Stimulated activated CD4-positive, alpha-beta T cell treated with anti-CD3 and anti-CD28 coated beads, Interleukin-15, amount 100 ng/mL, for 48 hours (primary cell): ENCODE measurements around the gene CXCL10.
"Not testable (repeated sequence)": the region's sequence is repeated elsewhere in the genome, so short reads cannot be mapped to it uniquely, and the experiment has no call there.

Source experiments
- DNase-seq, 2 donors: peaks; one replicate each; pipeline ENCODE4 v3.0.0-alpha.2; 2020; ENCODE audit warnings: low read depth in 2 of 2

CXCL10 gene

GRCh38 chr4:76023389-76023788 is at the start of gene CXCL10:
CXCL10 (minus strand) TSS chr4:76023497; CDS start chr4:76023431, 66 bp downstream.
- no peak for DNase-seq

DNA sequence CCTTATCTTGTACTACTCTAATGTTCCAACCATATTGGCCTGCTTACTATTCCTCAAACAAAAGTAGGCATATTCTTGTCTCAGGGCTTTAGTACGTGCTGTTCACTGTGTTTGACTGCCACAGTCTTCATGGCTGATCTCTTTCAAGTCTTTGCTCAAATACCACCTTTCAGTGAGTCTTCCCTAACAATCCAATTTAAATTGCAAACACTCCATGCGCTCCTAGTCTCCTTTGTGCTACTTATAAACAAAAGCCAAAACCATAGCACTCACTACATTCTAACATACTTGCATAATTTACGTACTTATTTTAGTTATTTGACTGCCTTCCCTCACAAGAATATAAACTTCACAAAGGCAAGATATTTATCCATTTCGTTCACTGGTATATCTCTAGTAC is 49.5 kb upstream of the CXCL10 start:
- no peak for DNase-seq

DNA sequence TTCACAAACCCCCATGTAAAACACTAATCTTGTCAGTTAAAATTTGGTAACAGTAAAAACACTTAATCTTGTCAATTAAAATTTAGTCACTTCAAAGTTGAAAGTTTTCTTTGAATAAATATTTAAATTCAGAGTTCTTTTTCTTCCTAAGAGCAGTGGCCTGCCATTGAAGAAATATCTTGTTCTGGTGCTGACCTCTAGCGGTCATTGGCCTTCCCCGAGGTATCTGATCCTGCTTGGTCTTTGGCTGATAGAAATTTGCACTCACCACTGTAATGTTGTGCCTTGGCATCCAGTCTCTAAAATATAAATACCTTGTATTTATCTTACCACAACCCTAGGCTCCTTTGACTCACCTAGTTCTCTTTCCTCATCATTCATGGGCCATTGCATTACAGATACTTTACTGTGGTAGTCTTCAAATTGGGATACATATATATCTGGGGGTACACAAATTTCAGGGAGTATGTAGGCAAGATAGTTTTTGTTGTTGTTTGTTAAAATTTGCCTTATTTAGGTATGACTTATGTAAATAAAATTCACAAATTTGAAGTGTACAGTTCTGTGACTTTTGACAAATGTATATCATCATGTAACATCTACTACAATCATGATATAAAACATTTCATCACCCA is 44.5 kb upstream of the CXCL10 start:
- peak; percentile 48 to 63 for DNase-seq

- DNase-seq = no peak
Measured at GRCh38 chr4:76066546-76066945, 43.2 kb upstream of the CXCL10 start.

DNA sequence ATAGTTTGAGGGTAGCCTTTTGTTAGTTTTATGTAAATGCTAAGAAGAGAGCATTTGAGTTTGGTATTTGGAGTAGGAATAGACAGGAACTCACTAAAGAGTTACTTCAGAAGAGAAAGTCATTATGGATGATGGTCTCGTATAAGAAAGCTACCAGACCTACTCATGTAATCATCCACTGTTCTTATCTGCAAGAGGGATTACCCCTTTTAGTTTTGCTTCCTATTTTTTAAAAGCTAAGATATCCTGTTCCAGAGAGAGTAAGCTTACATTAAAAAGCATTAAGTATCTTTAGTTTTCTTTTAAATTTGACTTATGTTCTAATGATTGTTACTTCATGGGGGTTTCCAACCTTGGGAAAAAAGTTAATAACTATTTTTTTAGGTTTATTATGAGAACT is 38.7 kb upstream of the CXCL10 start:
- no peak for DNase-seq

DNA sequence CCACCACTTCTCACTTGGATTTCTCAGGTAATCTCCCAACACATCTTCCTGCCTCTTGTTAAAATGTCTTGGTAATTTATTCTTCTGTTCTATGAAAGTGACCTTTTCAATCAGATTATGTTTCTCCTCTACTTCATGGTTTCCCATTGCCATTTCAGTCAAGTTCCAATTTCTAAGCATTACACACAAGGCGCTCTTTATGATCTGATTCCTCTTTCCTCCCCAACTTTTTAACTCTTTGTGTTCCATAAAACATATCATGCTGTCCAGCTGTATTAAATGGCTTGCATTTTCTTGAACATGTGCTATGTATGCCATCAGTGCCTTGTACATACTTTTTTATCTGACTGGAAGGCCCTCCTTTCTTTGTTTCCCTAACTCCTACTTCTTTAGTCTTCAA is 38.1 kb upstream of the CXCL10 start:
- no peak for DNase-seq

GRCh38 chr4:76060506-76060905 is 37.2 kb upstream of the CXCL10 start:
- no peak for DNase-seq

GRCh38 chr4:76059750-76060149 is 36.5 kb upstream of the CXCL10 start:
- DNase-seq = no peak

- DNase-seq = no peak
Measured at GRCh38 chr4:76058888-76059426, 35.7 kb upstream of the CXCL10 start.

DNA sequence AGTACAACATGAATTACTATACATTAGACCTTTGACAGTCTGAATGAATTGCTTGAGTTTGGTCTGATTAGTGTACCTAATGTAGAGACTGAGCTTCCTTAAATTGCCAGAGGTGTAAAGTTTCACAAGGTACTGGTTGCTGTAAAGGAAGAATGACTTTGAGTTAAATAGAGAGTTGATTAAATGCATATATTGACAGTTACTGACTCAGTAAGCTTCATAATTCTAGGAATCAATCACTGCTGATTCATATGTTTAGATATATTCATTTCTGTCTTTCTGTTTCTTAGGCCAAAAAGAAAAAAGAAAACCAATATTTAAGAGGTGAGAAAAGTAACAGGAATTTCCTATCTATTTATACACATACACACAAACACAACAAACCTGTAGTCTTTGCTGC is 35.0 kb upstream of the CXCL10 start:
- DNase-seq = no peak

DNA sequence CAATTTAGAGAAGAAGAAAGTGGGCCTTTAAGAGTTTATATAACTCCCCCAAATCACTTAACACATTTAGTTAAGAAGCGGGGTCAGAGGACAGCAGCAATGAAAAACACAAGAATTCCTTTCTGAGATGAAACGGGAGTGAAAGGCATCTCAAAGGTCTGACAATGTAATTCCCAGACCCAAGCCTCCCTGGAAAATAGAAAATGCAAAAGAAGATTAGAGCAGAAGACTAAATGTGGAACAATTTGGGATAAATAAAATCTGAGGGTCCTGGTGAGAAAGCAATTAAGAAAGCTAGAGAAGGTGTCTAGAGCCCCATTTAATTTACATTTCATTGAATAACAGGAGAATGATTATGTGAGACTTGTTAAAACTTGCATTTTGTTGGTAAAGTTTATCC is 32.1 kb upstream of the CXCL10 start:
- no peak for DNase-seq

DNA sequence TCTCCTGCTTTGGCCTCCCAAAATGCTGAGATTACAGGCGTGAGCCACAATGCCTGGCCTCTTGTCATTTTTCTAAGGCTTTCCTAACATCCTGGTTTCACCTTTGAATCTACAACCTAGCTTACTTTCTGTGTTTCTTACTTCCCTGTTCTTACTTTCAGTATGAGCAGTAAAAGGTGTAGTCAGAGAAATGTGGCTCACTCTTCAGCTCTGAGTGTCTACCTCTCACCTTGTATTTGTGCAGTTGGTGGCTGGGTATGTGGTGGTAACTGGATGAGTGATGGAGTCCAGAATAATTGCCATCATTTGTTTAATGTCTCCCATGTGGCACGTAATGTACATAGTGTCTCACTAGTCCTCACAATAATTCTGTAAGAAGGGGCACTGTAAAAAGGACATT is 31.7 kb upstream of the CXCL10 start:
- DNase-seq = peak; percentile 8 to 15

DNA sequence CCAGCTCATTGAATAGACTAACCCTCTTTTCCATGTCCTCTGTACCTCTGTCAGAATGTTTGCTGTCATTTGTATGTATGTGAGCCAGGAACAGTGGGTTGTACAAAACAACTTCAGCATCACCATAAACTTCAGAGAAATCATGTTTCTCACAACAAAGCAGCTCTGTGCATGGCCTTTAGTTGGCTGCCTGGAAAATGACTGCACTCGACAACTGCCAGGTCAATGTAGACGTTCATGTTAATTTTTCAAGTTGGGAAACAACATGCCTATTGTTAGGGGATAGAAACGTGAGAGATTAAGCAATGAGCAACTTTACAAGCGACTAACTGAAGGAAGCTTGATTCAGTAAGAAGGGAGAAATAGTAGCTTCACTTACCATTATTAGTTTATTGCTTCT is 30.4 kb upstream of the CXCL10 start:
- DNase-seq = no peak

- DNase-seq = not testable (repeated sequence)
Measured at GRCh38 chr4:76050560-76051050, 27.3 kb upstream of the CXCL10 start.

- not testable (repeated sequence) for DNase-seq
Measured at GRCh38 chr4:76049860-76050416, 26.6 kb upstream of the CXCL10 start.

DNA sequence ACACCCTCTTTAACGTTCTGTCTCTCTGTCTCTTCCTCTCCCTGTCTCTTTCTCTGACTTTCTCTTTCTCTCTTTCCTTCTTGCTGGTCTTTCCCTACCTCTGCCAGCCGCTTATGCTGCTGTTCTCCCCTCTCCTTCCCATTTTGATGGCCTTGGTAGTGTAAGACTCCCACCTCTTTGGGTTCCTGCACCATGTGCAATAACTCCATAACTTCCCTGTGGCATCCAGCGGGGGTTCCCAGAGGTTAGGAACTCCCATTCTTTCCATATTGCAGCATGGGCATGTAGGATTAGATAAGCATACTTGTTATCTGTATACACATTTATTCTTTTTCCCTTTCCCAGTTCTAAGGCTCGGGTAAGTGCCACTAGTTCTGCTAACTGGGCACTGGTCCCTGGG is 21.4 kb upstream of the CXCL10 start:
- DNase-seq = not testable (repeated sequence)

DNA sequence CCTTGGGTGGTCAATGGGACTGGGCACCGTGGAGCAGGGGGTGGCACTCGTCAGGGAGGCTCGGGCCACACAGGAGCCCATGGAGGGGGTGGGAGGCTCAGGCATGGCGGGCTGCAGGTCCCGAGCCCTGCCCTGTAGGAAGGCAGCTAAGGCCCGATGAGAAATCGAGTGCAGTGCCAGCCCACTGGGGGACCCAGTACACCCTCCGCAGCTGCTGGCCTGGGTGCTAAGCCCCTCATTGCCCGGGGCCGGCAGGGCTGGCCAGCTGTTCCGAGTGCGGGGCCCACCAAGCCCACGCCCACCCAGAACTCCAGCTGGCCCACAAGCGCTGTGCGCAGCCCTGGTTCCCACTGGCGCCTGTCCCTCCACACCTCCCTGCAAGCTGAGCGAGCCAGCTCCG is 20.0 kb upstream of the CXCL10 start:
- not testable (repeated sequence) for DNase-seq

GRCh38 chr4:76042241-76042998 is 19.1 kb upstream of the CXCL10 start:
- not testable (repeated sequence) for DNase-seq

- DNase-seq = no peak
Measured at GRCh38 chr4:76036855-76037254, 13.6 kb upstream of the CXCL10 start.

- DNase-seq = no peak
Measured at GRCh38 chr4:76035799-76036380, 12.6 kb upstream of the CXCL10 start, which contains the start of gene CXCL11. CXCL11 (minus strand) TSS chr4:76036070; CDS start chr4:76035987, 83 bp downstream.

GRCh38 chr4:76035141-76035540 is 11.8 kb upstream of the CXCL10 start:
- DNase-seq = no peak

- DNase-seq = no peak
Measured at GRCh38 chr4:76029300-76029699, 6.0 kb upstream of the CXCL10 start.
